Activated CD4-positive, alpha-beta T cell treated with anti-CD3 and anti-CD28 coated beads for 36 hours (primary cell): ENCODE data around the gene ZNF184. TPM values are rescaled to one million over a fixed set of nuclear protein-coding genes. Genes with fewer than 3 reads are reported as not detected.
"Not testable (repeated sequence)": the region's sequence is repeated elsewhere in the genome, so short reads cannot be mapped to it uniquely, and the experiment has no call there.

ENCODE experiments used
- ATAC-seq: fragments of 200-7000 bp; cut with Tn5 transposase; one replicate; pipeline ENCODE4 v1.10.0; 2021; ENCODE audit warnings: mild to moderate bottlenecking, moderate library complexity
- CTCF ChIA-PET: fragments of 350-600 bp; sonication (Branson Sonifier 250); formaldehyde crosslinking; loops from one replicate; lab custom pipeline; 2021; ENCODE audit warnings: antibody characterized with exemption; lab: Charles Lee
- POLR2A ChIA-PET: fragments of 350-600 bp; sonication (Branson Sonifier 250); formaldehyde crosslinking; loops from one replicate; lab custom pipeline; 2021; ENCODE audit warnings: antibody characterized with exemption, inconsistent platforms; lab: Charles Lee
- DNase-seq: peaks from one replicate; pipeline ENCODE4 v3.0.0-alpha.2; 2020
- H3K27ac Mint-ChIP-seq: one replicate; pipeline ENCODE4 v1.8.0; 2021; ENCODE audit warnings: mixed read lengths
- H3K27me3 Mint-ChIP-seq: one replicate; pipeline ENCODE4 v1.8.0; 2021; ENCODE audit warnings: mixed read lengths
- H3K36me3 Mint-ChIP-seq: one replicate; pipeline ENCODE4 v1.8.0; 2021; ENCODE audit warnings: low read depth, mixed read lengths
- H3K4me1 Mint-ChIP-seq: one replicate; pipeline ENCODE4 v1.8.0; 2021; ENCODE audit warnings: mixed read lengths
- H3K4me3 Mint-ChIP-seq: one replicate; pipeline ENCODE4 v1.8.0; 2021; ENCODE audit warnings: mild to moderate bottlenecking, moderate library complexity, mixed read lengths
- H3K9me3 Mint-ChIP-seq: one replicate; pipeline ENCODE4 v1.8.0; 2021; ENCODE audit warnings: low read depth, mixed read lengths
- intact Hi-C, 2 experiments: fragments of 100-400 bp; cut with DNase I in 1 of 2; cut with micrococcal nuclease in 1 of 2; formaldehyde crosslinking; loops; one replicate each; pipeline versions ENCODE4 v1.14.2 to v1.15.1; 2022 to 2024; cut with DNase I, micrococcal nuclease
- total RNA-seq, 2 experiments: library from RNA; stranded (reverse); gene quantifications; one replicate each; pipeline ENCODE4 v1.2.3, GENCODE V29; 2021

ZNF184 gene
- total RNA-seq, 2 experiments from 2014 or later: 11.8 to 14.5 TPM

- DNase-seq (no peak), ATAC-seq (no peak)
- ChIA-PET POLR2A (no interaction called here), CTCF (no interaction called here)
- H3K4me1 Mint-ChIP-seq: no peaks in the 10 kb centered on the region
- H3K36me3 Mint-ChIP-seq: peaks cover 93% of the 10 kb centered on the region
- H3K27ac Mint-ChIP-seq: no peak overlapping the region
- H3K9me3 Mint-ChIP-seq: peaks cover 80% of the 10 kb centered on the region
- no peak overlapping the region for H3K4me3 Mint-ChIP-seq
- no peaks in the 10 kb centered on the region for H3K27me3 Mint-ChIP-seq
- intact Hi-C loops: loop anchor here in 1 of 2 experiments (5.0 kb wide), 1 partner anchor 90 kb away; no protein-coding TSS in a partner anchor
Measured at GRCh38 chr6:27452496-27452897, 20.4 kb downstream of the ZNF184 start.

DNA sequence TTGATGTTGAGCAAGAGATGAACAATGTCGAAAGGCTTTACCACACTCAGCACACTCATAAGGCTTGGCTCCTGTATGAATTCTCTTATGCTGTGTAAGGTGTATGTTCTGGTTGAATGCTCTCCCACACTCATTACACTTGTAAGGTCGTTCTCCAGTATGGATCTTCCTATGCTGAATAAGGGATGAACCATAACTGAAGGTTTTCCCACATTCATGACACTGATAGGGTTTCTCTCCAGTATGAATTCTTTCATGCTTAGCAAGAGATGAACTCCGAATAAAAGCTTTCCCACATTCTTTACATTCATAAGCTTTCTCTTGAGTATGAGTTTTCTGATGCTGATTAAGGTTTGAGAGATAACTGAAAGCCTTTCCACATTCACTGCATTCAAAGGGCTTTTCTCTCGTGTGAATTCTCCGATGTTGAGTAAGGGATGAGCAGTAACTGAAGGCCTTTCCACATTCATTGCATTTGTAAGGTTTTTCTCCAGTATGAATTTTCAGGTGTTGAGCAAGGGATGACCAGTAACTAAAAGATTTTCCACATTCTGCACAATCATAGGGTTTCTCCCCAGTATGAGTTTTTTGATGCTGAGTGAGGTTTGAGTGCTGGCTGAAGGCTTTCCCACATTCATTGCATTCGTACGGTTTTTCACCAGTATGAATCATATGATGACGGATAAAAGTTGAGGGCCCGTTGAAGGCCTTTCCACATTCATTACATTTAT is 21.1 kb downstream of the ZNF184 start:
- DNase-seq (no peak), ATAC-seq (no peak)
- H3K27me3 Mint-ChIP-seq: no peaks in the 10 kb centered on the region
- H3K4me3 Mint-ChIP-seq: no peak overlapping the region
- ChIA-PET CTCF (no interaction called here), POLR2A (no interaction called here)
- peaks cover 90% of the 10 kb centered on the region for H3K36me3 Mint-ChIP-seq
- no peaks in the 10 kb centered on the region for H3K4me1 Mint-ChIP-seq
- H3K27ac Mint-ChIP-seq: no peak overlapping the region
- peaks cover 77% of the 10 kb centered on the region for H3K9me3 Mint-ChIP-seq
- intact Hi-C loops: loop anchor here in 1 of 2 experiments (5.0 kb wide), 1 partner anchor 90 kb away; no protein-coding TSS in a partner anchor

DNA sequence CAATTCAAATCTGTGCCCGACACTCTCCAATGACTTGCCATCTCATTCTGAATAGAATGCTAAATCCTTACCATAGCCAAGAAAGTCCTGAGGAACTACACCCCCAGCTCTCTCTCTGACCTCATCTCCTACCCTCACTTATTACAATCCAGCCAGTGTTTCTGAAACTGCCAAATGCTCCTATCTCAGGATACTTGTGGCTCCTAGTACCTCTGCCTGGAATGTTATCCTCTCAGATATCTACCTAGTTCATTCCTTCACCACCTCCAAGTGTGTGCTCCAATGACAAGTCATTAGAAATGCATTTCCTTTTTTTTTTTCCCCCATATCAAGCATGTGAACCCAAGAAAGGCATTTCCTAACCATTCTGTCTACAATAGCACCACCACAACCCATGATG is 24.4 kb downstream of the ZNF184 start:
- H3K36me3 Mint-ChIP-seq: peaks cover 60% of the 10 kb centered on the region
- ChIA-PET CTCF (no interaction called here), POLR2A (no interaction called here)
- no peak for DNase-seq
- H3K27me3 Mint-ChIP-seq: no peaks in the 10 kb centered on the region
- intact Hi-C loops: no loop called here
- H3K27ac Mint-ChIP-seq: no peak overlapping the region
- no peaks in the 10 kb centered on the region for H3K4me1 Mint-ChIP-seq
- H3K9me3 Mint-ChIP-seq: peaks cover 59% of the 10 kb centered on the region
- H3K4me3 Mint-ChIP-seq: no peak overlapping the region
- no peak for ATAC-seq

- DNase-seq: no peak
- ChIA-PET CTCF (no interaction called here), POLR2A (no interaction called here)
- Mint-ChIP-seq H3K9me3 (peaks cover 27% of the 10 kb centered on the region), H3K4me1 (no peaks in the 10 kb centered on the region), H3K4me3 (no peak overlapping the region), H3K36me3 (peaks cover 13% of the 10 kb centered on the region), H3K27ac (no peak overlapping the region), H3K27me3 (no peaks in the 10 kb centered on the region)
- intact Hi-C loops: no loop called here
- ATAC-seq: no peak
Measured at GRCh38 chr6:27442932-27443331, 30.0 kb downstream of the ZNF184 start.

DNA sequence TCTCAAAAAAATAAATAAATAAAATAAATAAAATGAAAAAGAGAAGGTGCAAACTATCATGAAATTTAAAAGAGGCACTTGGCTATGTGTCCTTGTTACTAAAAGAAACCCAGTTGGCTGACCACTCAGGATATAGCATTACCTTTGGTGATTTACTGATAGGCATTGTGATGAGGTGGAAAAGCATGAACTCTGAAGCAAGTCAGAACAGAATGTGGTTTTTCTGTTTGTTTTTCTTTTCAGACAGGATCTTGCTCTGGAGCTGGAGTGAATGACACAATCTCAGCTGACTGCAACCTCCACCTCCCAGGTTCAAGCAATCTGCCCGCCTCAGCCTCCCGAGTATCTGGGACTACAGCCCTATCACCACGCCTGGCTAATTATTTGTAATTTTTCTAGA is 31.9 kb downstream of the ZNF184 start:
- Mint-ChIP-seq H3K9me3 (peaks cover 23% of the 10 kb centered on the region), H3K4me3 (no peak overlapping the region), H3K4me1 (no peaks in the 10 kb centered on the region), H3K27ac (no peak overlapping the region), H3K36me3 (peaks cover 2% of the 10 kb centered on the region), H3K27me3 (peaks cover 4% of the 10 kb centered on the region)
- POLR2A ChIA-PET: no interaction called here
- CTCF ChIA-PET: no interaction called here
- ATAC-seq (no peak), DNase-seq (no peak)
- intact Hi-C loops: no loop called here

DNA sequence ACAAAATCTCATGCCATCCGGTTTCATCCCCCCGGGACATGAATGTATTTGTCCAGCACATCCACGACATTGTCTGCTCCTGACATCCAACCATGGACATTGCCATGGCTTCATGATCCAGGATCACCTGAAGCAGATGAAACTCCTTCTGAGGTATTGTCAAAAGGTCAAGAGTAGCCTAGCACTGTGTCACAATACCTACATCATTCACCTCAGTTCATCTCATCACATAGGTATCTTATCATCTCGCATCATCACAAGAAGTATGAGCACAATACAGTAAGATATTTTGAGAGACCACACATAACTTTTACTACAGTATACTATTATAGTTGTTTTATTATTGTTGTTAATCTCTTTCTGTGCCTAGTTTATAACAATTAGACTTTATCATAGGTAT is 33.5 kb downstream of the ZNF184 start:
- H3K27me3 Mint-ChIP-seq: peaks cover 4% of the 10 kb centered on the region
- peaks cover 20% of the 10 kb centered on the region for H3K9me3 Mint-ChIP-seq
- no peak overlapping the region for H3K27ac Mint-ChIP-seq
- intact Hi-C loops: no loop called here
- ChIA-PET POLR2A (interaction anchor here (0.6 kb wide), 1 partner anchor 106 kb away, joined by 3 read pairs; no protein-coding TSS in a partner anchor), CTCF (no interaction called here)
- DNase-seq (no peak), ATAC-seq (no peak)
- no peaks in the 10 kb centered on the region for H3K4me1 Mint-ChIP-seq
- peaks cover 2% of the 10 kb centered on the region for H3K36me3 Mint-ChIP-seq
- H3K4me3 Mint-ChIP-seq: no peak overlapping the region

DNA sequence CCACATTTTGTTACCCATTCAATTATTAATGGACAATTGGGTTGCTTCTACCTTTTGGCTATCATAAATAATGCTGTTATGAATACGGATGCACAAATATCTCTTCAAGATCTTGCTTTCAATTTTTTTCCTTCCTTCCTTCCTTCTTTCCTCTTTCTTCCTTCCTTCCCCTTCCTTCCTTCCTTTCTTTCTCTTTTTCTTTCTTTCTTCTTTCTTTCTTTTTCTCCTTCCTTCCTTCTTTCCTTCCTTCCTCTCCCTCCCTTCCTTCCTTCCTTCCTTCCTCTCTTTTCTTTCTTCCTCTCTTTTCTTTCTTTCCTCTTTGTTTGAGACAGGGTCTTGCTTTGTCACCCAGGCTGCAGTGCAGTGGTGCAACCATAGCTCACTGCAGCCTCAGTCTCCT is 39.2 kb downstream of the ZNF184 start:
- ChIA-PET POLR2A (no interaction called here), CTCF (no interaction called here)
- ATAC-seq (no peak), DNase-seq (no peak)
- no peaks in the 10 kb centered on the region for H3K36me3 Mint-ChIP-seq
- H3K27me3 Mint-ChIP-seq: peaks cover 9% of the 10 kb centered on the region
- peaks cover 14% of the 10 kb centered on the region for H3K9me3 Mint-ChIP-seq
- no peak overlapping the region for H3K4me3 Mint-ChIP-seq
- no peak overlapping the region for H3K27ac Mint-ChIP-seq
- intact Hi-C loops: no loop called here
- no peaks in the 10 kb centered on the region for H3K4me1 Mint-ChIP-seq

DNA sequence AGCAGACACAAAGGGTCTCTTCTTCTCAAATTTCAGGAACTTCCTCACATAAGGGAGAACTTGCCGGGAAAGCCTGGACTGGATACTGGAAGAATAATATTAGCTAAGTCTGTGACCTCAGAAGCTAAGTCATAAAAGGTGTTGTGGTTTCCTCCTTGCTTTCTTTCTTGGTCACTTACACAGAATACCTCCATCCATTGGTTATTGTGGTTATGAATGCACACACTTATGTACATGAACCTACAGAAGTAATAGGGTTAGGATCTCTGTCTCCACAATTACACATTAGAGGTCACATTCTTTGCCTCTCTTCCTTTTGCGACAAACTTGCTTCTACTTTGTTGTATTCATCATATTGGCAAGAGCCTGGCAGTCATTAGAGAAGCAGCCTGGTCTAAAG is 43.9 kb downstream of the ZNF184 start:
- POLR2A ChIA-PET: no interaction called here
- no peak for ATAC-seq

DNA sequence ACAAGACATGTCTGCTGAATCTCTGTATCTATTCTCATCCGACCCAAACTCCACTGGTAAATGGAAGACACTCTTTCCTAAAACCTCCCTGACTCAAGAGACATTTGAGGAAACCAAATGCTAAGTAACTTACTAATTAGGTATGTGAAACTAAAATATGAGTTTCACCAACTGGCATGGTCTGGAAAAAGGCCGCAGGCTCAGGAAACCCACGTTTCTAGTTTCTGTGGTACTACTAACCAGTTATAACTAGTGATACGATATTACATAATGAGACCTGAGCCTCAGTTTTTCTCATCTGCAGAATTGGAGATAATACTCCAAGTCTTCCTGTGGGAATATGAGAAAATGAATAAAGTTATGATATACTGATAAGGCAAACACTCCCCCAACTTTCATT is 44.4 kb downstream of the ZNF184 start:
- H3K36me3 Mint-ChIP-seq: no peaks in the 10 kb centered on the region
- ChIA-PET POLR2A (no interaction called here), CTCF (no interaction called here)
- intact Hi-C loops: no loop called here
- H3K9me3 Mint-ChIP-seq: no peaks in the 10 kb centered on the region
- H3K27ac Mint-ChIP-seq: no peak overlapping the region
- DNase-seq: no peak
- no peaks in the 10 kb centered on the region for H3K4me1 Mint-ChIP-seq
- ATAC-seq: no peak
- peaks cover 5% of the 10 kb centered on the region for H3K27me3 Mint-ChIP-seq
- H3K4me3 Mint-ChIP-seq: no peak overlapping the region

More for the DNA sequence above, 43.9 kb downstream of the ZNF184 start:
- H3K9me3 Mint-ChIP-seq: peaks cover 4% of the 10 kb centered on the region
- no peak overlapping the region for H3K27ac Mint-ChIP-seq
- intact Hi-C loops: no loop called here
- no peak overlapping the region for H3K4me3 Mint-ChIP-seq
- H3K4me1 Mint-ChIP-seq: no peaks in the 10 kb centered on the region
- no peak for DNase-seq
- H3K36me3 Mint-ChIP-seq: no peaks in the 10 kb centered on the region
- peaks cover 5% of the 10 kb centered on the region for H3K27me3 Mint-ChIP-seq
- CTCF ChIA-PET: no interaction called here

DNA sequence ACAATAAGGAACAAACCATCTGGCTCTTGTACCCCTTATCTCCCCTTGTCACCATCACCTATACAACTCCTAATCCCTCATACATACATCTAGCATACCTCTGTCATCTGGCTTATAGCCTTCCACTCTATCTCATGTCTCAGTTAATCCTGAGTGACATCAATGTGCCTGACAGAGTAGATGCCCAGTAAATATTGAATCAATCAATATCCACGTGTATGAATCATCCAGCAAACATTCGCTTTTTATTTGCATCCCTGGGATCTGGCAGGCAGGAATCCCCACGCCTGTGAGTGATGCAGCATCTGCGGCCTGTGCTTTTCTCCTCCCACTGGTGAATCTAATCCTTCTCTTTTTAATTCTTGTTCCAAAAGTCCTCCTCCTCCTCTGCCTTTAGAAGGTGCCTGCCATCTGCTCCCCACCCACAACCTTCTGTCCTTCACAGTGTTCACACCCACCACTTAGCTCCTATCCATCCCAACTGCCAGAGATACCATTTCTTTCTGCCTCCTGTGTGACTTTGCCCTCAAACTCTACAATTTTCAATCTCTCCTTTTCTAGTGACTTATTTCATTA is 46.8 kb downstream of the ZNF184 start:
- DNase-seq: no peak
- Mint-ChIP-seq H3K36me3 (no peaks in the 10 kb centered on the region), H3K9me3 (no peaks in the 10 kb centered on the region), H3K4me1 (no peaks in the 10 kb centered on the region), H3K27me3 (peaks cover 4% of the 10 kb centered on the region), H3K27ac (no peak overlapping the region), H3K4me3 (no peak overlapping the region)
- ChIA-PET POLR2A (no interaction called here), CTCF (no interaction called here)
- no peak for ATAC-seq
- intact Hi-C loops: no loop called here

DNA sequence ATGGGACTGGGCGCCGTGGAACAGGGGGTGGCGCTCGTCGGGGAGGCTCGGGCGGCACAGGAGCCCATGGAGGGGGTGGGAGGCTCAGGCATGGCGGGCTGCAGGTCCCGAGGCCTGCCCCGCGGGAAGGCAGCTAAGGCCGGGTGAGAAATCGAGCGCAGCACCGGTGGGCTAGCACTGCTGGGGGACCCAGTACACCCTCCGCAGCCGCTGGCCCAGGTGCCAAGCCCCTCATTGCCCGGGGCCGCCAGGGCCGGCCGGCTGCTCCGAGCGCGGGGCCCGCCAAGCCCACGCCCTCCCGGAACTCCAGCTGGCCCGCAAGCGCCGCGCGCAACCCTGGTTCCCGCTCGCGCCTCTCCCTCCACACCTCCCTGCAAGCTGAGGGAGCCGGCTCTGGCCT is 48.1 kb downstream of the ZNF184 start:
- H3K36me3 Mint-ChIP-seq, DNase-seq, H3K27me3 Mint-ChIP-seq, ATAC-seq, H3K27ac Mint-ChIP-seq, H3K4me1 Mint-ChIP-seq, CTCF ChIA-PET, intact Hi-C loops, H3K9me3 Mint-ChIP-seq, POLR2A ChIA-PET, H3K4me3 Mint-ChIP-seq: not testable (repeated sequence)

- Mint-ChIP-seq H3K27me3 (peaks cover 8% of the 10 kb centered on the region), H3K4me3 (no peak overlapping the region), H3K36me3 (no peaks in the 10 kb centered on the region), H3K27ac (no peak overlapping the region), H3K9me3 (no peaks in the 10 kb centered on the region), H3K4me1 (no peaks in the 10 kb centered on the region)
- ChIA-PET POLR2A (no interaction called here), CTCF (no interaction called here)
- no peak for ATAC-seq
- intact Hi-C loops: no loop called here
- no peak for DNase-seq
Measured at GRCh38 chr6:27422651-27423332, 50.1 kb downstream of the ZNF184 start.
